GM13976 (cell line): ENCODE data around the gene TUBB6.

Experiments
- DNase-seq: peaks from one replicate; pipeline ENCODE4 v3.0.0; 2012; ENCODE audit warnings: low spot score
- CTCF ChIP-seq: IDR thresholded peaks from 2 replicates; pipeline ENCODE4 v1.5.1; 2012; ENCODE audit warnings: borderline replicate concordance, mild to moderate bottlenecking; ENCODE audit not compliant: insufficient read depth; ENCODE audit errors: extremely low read depth, missing control alignments, control extremely low read depth
- in situ Hi-C: fragments of 300-500 bp; cut with MboI; formaldehyde crosslinking; loops from one replicate; pipeline ENCODE4 v1.12.0; 2022; ENCODE audit warnings: low sequenced_read_pairs, mixed read lengths, inconsistent platforms; ENCODE audit not compliant: unreplicated experiment

The TUBB6 gene

DNA sequence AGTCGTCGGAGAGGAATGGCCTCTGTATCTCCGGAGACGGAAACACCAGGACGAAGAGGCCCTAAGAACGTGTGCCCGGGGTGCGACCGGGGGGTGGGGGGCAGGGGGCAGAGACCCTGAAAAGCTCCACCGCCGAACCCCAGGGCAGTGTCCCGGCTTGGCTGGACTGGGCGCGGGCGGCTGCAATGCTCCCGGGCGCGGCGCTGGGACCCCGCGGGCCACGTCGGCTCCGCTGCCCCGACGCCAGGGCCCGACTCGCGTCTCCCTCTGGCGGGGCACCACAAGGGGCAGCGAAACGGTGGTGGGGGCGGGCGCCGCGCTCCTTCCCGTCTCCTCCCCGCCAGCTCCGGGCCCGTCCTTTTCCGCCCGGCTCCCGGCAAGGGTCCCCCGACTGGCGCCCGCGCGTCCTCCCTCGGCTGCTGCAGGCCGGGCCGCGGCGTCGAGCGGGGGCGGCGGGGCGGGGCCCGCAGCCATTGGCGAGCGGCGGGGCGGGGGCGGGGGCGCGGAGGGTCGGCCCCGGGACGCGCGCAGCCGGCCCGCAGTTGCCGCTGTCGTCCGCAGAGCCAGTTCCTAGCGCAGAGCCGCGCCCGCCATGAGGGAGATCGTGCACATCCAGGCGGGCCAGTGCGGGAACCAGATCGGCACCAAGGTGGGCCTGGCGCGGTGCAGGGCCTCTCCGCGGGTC, at the start of gene TUBB6:
Gene TUBB6 (plus strand): TSS at position 541 of the 685 bp plus-strand sequence. CDS start 52 bp downstream, at position 593.
- no peak for TF ChIP-seq CTCF
- peak; percentile 94 for DNase-seq
- in situ Hi-C loops: no loop called here

- in situ Hi-C loops: no loop called here
- DNase-seq: no peak
- no peak for TF ChIP-seq CTCF
Observed at GRCh38 chr18:12258719-12259705, 49.0 kb upstream of the TUBB6 start.

- no peak for TF ChIP-seq CTCF
- in situ Hi-C loops: no loop called here
- no peak for DNase-seq
Observed at GRCh38 chr18:12262748-12263147, 45.3 kb upstream of the TUBB6 start.

GRCh38 chr18:12264864-12265263, 43.2 kb upstream of the TUBB6 start:
- TF ChIP-seq CTCF: no peak
- in situ Hi-C loops: no loop called here
- DNase-seq: no peak

- in situ Hi-C loops: no loop called here
- TF ChIP-seq CTCF: peak; percentile 77
- peak; percentile 88 for DNase-seq
Observed at GRCh38 chr18:12271376-12272235, 36.4 kb upstream of the TUBB6 start.

DNA sequence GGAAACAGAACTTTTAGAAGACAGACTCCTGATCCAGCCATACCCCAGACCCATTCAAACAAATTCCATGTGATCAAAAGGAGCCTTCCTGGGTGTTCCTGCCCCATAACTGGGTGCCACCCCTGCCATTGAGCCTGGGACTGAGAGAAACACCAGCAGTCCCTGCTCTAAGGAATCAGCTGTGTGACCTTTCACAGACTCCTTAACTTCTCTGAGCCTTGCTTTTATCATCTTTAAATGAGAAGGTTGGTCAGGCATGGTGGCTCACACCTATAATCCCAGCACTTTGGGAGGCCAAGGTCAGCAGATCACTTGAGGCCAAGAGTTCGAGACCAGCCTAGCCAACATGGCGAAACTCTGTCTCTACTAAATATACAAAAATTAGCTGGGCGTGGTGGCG, 33.2 kb upstream of the TUBB6 start:
- in situ Hi-C loops: no loop called here
- TF ChIP-seq CTCF: no peak
- no peak for DNase-seq
